HCT116 (cell line): Measurements from ENCODE around the gene CWC27. TPM values are rescaled to one million over a fixed set of nuclear protein-coding genes. Genes with fewer than 3 reads are reported as not detected.

Experiments
- ATAC-seq: fragments of 200-7000 bp; cut with Tn5 transposase; 2 replicates; pipeline ENCODE4 v1.9.1; 2020; ENCODE audit warnings: mild to moderate bottlenecking, moderate library complexity
- BruUV-seq: library from RNA; stranded (reverse); fragments of 400-500 nt; replicated peaks from 2 replicates; lab custom pipeline; 2021; lab: Mats Ljungman, UMichigan
- CTCF ChIA-PET: fragments of 300-600 bp; sonication (Branson Sonifier 250); formaldehyde crosslinking; loops from one replicate; lab custom pipeline; 2021; ENCODE audit warnings: antibody characterized with exemption; lab: Charles Lee
- POLR2A ChIA-PET: fragments of 300-600, 350-600 bp; sonication (Branson Sonifier 250); formaldehyde crosslinking; loops from one replicate; lab custom pipeline; 2021; ENCODE audit warnings: antibody characterized with exemption; lab: Charles Lee
- RAD21 ChIA-PET, 2 experiments: fragments of 300-600 bp; sonication (Branson Sonifier 250); formaldehyde crosslinking; loops; one replicate each; lab custom pipeline; 2023; ENCODE audit warnings: low total read pairs in 2 of 2; ENCODE audit not compliant: uncharacterized antibody in 2 of 2, unreplicated experiment in 2 of 2, low non-redundant PET in 1 of 2; lab: Charles Lee
- DNase-seq: peaks from one replicate; pipeline ENCODE4 v3.0.0-alpha.2; 2010; ENCODE audit warnings: low read depth, low spot score
- H2AFZ ChIP-seq: fragments of 200-600 bp; shearing (Covaris generic), sonication (generic); 2 replicates; pipeline ENCODE4 v1.6.1; 2017; ENCODE audit warnings: low read depth, mixed run types, mixed read lengths, antibody characterized with exemption, low read length; ENCODE audit not compliant: poor library complexity, severe bottlenecking
- H3K27ac ChIP-seq: 2 replicates; pipeline ENCODE4 v1.5.1; 2012; ENCODE audit warnings: low read depth, low read length
- H3K27me3 ChIP-seq: fragments of 200-600 bp; sonication (generic); 2 replicates; pipeline ENCODE4 v1.6.1; 2016; ENCODE audit warnings: mixed run types, low read length, mixed read lengths; ENCODE audit not compliant: insufficient read depth
- H3K36me3 ChIP-seq, 2 experiments: fragments of 200-500 bp in 1 of 2; fragments of 200-600 bp in 1 of 2; sonication (Bioruptor generic) in 1 of 2; sonication (generic) in 1 of 2; 2 replicates each; pipeline versions ENCODE4 v1.5.1 to v1.6.1; 2014 to 2016; ENCODE audit warnings: low read length in 2 of 2, inconsistent platforms in 1 of 2, mixed read lengths in 1 of 2, mixed run types in 1 of 2; ENCODE audit not compliant: insufficient read depth in 2 of 2, control insufficient read depth in 1 of 2
- H3K4me1 ChIP-seq, 2 experiments: fragments of 200-600 bp in 1 of 2; sonication (generic) in 1 of 2; 2 replicates each; pipeline versions ENCODE4 v1.5.1 to v1.6.1; 2012 to 2017; ENCODE audit warnings: low read length in 2 of 2, inconsistent platforms in 1 of 2, mild to moderate bottlenecking in 1 of 2, mixed read lengths in 1 of 2, mixed run types in 1 of 2, moderate library complexity in 1 of 2; ENCODE audit not compliant: insufficient read depth in 2 of 2, control insufficient read depth in 1 of 2
- H3K4me2 ChIP-seq: fragments of 200-600 bp; sonication (generic); 2 replicates; pipeline ENCODE4 v1.6.1; 2017; ENCODE audit warnings: mixed run types, low read length, mixed read lengths
- H3K4me3 ChIP-seq, 2 experiments: fragments of 200-600 bp in 1 of 2; sonication (generic) in 1 of 2; replicated peaks in 1 of 2; 2 replicates each; pipeline ENCODE4 v1.5.1; 2011 to 2016; ENCODE audit warnings: low read length in 2 of 2, control low read depth in 1 of 2, low read depth in 1 of 2, mild to moderate bottlenecking in 1 of 2, mixed read lengths in 1 of 2, mixed run types in 1 of 2
- H3K79me2 ChIP-seq: fragments of 200-600 bp; sonication (generic); 2 replicates; pipeline ENCODE4 v1.6.1; 2017; ENCODE audit warnings: mild to moderate bottlenecking, mixed run types, low read length, moderate library complexity, mixed read lengths; ENCODE audit not compliant: insufficient read depth
- H3K9ac ChIP-seq: fragments of 200-600 bp; sonication (generic); 2 replicates; pipeline ENCODE4 v1.6.1; 2016; ENCODE audit warnings: low read length, mixed read lengths
- H3K9me2 ChIP-seq: fragments of 200-600 bp; sonication (generic), shearing (Covaris generic); 2 replicates; pipeline ENCODE4 v1.6.1; 2017; ENCODE audit warnings: mixed run types, mild to moderate bottlenecking, moderate library complexity; ENCODE audit not compliant: insufficient read depth
- H3K9me3 ChIP-seq, 2 experiments: fragments of 200-500 bp in 1 of 2; fragments of 200-600 bp in 1 of 2; sonication (Bioruptor generic) in 1 of 2; sonication (generic) in 1 of 2; 2 replicates each; pipeline ENCODE4 v1.6.1; 2014 to 2017; ENCODE audit warnings: low read length in 2 of 2, mixed read lengths in 2 of 2, inconsistent platforms in 1 of 2, low read depth in 1 of 2, mild to moderate bottlenecking in 1 of 2, mixed run types in 1 of 2, moderate library complexity in 1 of 2; ENCODE audit not compliant: control insufficient read depth in 1 of 2, insufficient read depth in 1 of 2
- H4K20me1 ChIP-seq: fragments of 200-600 bp; sonication (generic), shearing (Covaris generic); 2 replicates; pipeline ENCODE4 v1.6.1; 2017; ENCODE audit warnings: mixed run types, mild to moderate bottlenecking, moderate library complexity; ENCODE audit not compliant: insufficient read depth
- CBX3 ChIP-seq: IDR thresholded peaks from 2 replicates; pipeline ENCODE4 v1.6.1; 2012; ENCODE audit warnings: low read depth
- EGR1 ChIP-seq: IDR thresholded peaks from 2 replicates; pipeline ENCODE4 v1.6.1; 2012; ENCODE audit warnings: low read depth
- EZH2 ChIP-seq: fragments of 200-600 bp; sonication (generic); IDR thresholded peaks from 2 replicates; pipeline ENCODE4 v1.6.1; 2017; ENCODE audit warnings: antibody characterized with exemption, mixed run types
- EZH2phosphoT487 ChIP-seq: fragments of 200-600 bp; IDR thresholded peaks from 2 replicates; pipeline ENCODE4 v1.6.1; 2018; ENCODE audit warnings: antibody characterized with exemption, borderline replicate concordance
- JUND ChIP-seq: IDR thresholded peaks from 2 replicates; pipeline ENCODE4 v1.6.1; 2012
- POLR2AphosphoS5 ChIP-seq: IDR thresholded peaks from 2 replicates; pipeline ENCODE4 v1.6.1; 2011; ENCODE audit warnings: mild to moderate bottlenecking, low read depth, low read length, moderate library complexity
- RAD21 ChIP-seq: IDR thresholded peaks from 2 replicates; pipeline ENCODE4 v1.6.1; 2012; ENCODE audit warnings: low read depth, mild to moderate bottlenecking
- SIN3A ChIP-seq: IDR thresholded peaks from 2 replicates; pipeline ENCODE4 v1.6.1; 2012; ENCODE audit warnings: low read depth
- SP1 ChIP-seq: IDR thresholded peaks from 2 replicates; pipeline ENCODE4 v1.6.1; 2012; ENCODE audit warnings: low read depth
- SRF ChIP-seq: IDR thresholded peaks from 2 replicates; pipeline ENCODE4 v1.6.1; 2012; ENCODE audit warnings: low read depth
- TCF7L2 ChIP-seq: IDR thresholded peaks from 2 replicates; pipeline ENCODE4 v1.7.0; 2011; ENCODE audit warnings: borderline replicate concordance, inconsistent platforms; ENCODE audit not compliant: insufficient read depth, insufficient read length; ENCODE audit errors: extremely low read depth
- ZFX ChIP-seq: fragments of 450-650 bp; IDR thresholded peaks from 2 replicates; pipeline ENCODE4 v1.6.1; 2017
- intact Hi-C: fragments of 100-400 bp; cut with micrococcal nuclease; formaldehyde crosslinking; loops from 2 replicates; pipeline ENCODE4 v1.10.0; 2022
- total RNA-seq: library from RNA; stranded (reverse); gene quantifications from one replicate; pipeline ENCODE4 v1.2.1, GENCODE V29; 2021; ENCODE audit not compliant: unreplicated experiment
- TF ChIP-seq, protein P1 (sequence below): IDR thresholded peaks from 2 replicates; pipeline ENCODE4 v1.6.1; 2012; ENCODE audit warnings: low read depth
- TF ChIP-seq, protein P2 (sequence below): IDR thresholded peaks from 2 replicates; pipeline ENCODE4 v1.6.1; 2011; ENCODE audit warnings: mild to moderate bottlenecking, low read length, moderate library complexity; ENCODE audit not compliant: insufficient replicate concordance; ENCODE audit errors: extremely low read depth
- TF ChIP-seq, protein P3 (sequence below), 3 experiments: fragments of 200-600 bp in 1 of 3; sonication (generic) in 1 of 3; IDR thresholded peaks in 2 of 3; conservative IDR thresholded peaks in 1 of 3; 2 replicates each; pipeline ENCODE4 v1.5.1; 2012 to 2017; ENCODE audit warnings: low read depth in 2 of 3, low read length in 2 of 3, antibody characterized with exemption in 1 of 3, borderline replicate concordance in 1 of 3, control low read depth in 1 of 3, mild to moderate bottlenecking in 1 of 3, mixed read lengths in 1 of 3, mixed run types in 1 of 3, moderate library complexity in 1 of 3; ENCODE audit not compliant: insufficient read depth in 1 of 3

CWC27 gene
- total RNA-seq, 1 experiment from 2014 or later: 29.1 TPM

DNA sequence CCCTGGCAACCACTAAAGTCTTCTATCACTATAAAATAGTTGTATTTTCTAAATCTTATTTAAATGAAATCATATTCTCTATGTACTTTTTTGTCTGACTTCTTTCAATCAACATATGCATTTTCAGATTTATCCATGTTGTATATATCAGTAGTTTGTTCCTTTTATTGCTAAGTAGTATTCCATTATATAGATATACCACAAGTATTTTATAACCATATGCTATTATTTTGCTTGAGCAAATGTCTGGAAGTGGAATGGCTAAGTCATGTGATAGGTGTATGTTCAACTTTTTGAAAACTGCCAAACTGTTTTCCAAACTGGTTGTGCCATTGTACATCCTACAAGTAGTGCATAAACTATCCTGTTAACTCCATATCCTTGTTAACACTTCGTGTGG lies 131.1 kb downstream of the CWC27 start:
- H4K20me1 ChIP-seq: no peaks in the 10 kb centered on the region
- TF ChIP-seq, protein P1, sequence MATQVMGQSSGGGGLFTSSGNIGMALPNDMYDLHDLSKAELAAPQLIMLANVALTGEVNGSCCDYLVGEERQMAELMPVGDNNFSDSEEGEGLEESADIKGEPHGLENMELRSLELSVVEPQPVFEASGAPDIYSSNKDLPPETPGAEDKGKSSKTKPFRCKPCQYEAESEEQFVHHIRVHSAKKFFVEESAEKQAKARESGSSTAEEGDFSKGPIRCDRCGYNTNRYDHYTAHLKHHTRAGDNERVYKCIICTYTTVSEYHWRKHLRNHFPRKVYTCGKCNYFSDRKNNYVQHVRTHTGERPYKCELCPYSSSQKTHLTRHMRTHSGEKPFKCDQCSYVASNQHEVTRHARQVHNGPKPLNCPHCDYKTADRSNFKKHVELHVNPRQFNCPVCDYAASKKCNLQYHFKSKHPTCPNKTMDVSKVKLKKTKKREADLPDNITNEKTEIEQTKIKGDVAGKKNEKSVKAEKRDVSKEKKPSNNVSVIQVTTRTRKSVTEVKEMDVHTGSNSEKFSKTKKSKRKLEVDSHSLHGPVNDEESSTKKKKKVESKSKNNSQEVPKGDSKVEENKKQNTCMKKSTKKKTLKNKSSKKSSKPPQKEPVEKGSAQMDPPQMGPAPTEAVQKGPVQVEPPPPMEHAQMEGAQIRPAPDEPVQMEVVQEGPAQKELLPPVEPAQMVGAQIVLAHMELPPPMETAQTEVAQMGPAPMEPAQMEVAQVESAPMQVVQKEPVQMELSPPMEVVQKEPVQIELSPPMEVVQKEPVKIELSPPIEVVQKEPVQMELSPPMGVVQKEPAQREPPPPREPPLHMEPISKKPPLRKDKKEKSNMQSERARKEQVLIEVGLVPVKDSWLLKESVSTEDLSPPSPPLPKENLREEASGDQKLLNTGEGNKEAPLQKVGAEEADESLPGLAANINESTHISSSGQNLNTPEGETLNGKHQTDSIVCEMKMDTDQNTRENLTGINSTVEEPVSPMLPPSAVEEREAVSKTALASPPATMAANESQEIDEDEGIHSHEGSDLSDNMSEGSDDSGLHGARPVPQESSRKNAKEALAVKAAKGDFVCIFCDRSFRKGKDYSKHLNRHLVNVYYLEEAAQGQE: no peak
- TF ChIP-seq JUND (no peak), SRF (no peak), TCF7L2 (no peak), RAD21 (no peak), SIN3A (no peak), SP1 (no peak), EZH2phosphoT487 (no peak), CBX3 (no peak), EGR1 (no peak), POLR2AphosphoS5 (no peak), EZH2 (no peak), ZFX (no peak)
- TF ChIP-seq, protein P2, sequence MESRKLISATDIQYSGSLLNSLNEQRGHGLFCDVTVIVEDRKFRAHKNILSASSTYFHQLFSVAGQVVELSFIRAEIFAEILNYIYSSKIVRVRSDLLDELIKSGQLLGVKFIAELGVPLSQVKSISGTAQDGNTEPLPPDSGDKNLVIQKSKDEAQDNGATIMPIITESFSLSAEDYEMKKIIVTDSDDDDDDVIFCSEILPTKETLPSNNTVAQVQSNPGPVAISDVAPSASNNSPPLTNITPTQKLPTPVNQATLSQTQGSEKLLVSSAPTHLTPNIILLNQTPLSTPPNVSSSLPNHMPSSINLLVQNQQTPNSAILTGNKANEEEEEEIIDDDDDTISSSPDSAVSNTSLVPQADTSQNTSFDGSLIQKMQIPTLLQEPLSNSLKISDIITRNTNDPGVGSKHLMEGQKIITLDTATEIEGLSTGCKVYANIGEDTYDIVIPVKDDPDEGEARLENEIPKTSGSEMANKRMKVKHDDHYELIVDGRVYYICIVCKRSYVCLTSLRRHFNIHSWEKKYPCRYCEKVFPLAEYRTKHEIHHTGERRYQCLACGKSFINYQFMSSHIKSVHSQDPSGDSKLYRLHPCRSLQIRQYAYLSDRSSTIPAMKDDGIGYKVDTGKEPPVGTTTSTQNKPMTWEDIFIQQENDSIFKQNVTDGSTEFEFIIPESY: no peak
- TF ChIP-seq, protein P3, sequence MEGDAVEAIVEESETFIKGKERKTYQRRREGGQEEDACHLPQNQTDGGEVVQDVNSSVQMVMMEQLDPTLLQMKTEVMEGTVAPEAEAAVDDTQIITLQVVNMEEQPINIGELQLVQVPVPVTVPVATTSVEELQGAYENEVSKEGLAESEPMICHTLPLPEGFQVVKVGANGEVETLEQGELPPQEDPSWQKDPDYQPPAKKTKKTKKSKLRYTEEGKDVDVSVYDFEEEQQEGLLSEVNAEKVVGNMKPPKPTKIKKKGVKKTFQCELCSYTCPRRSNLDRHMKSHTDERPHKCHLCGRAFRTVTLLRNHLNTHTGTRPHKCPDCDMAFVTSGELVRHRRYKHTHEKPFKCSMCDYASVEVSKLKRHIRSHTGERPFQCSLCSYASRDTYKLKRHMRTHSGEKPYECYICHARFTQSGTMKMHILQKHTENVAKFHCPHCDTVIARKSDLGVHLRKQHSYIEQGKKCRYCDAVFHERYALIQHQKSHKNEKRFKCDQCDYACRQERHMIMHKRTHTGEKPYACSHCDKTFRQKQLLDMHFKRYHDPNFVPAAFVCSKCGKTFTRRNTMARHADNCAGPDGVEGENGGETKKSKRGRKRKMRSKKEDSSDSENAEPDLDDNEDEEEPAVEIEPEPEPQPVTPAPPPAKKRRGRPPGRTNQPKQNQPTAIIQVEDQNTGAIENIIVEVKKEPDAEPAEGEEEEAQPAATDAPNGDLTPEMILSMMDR (IDR thresholded peaks at IDR 0.05 in 2 of 3, conservative IDR thresholded peaks at IDR 0.05 in 1 of 3; ENCODE audit: borderline replicate concordance in 1 of 3, insufficient read depth in 1 of 3, low read depth in 2 of 3, low read length in 2 of 3): no peak
- H3K4me2 ChIP-seq: no peak overlapping the region
- intact Hi-C loops: no loop called here
- ChIA-PET RAD21 (no interaction called here), CTCF (no interaction called here), POLR2A (no interaction called here)
- H3K36me3 ChIP-seq: no peaks in the 10 kb centered on the region
- no peaks in the 10 kb centered on the region for H3K9me2 ChIP-seq
- no peaks in the 10 kb centered on the region for H3K4me1 ChIP-seq
- no peak overlapping the region for H3K27ac ChIP-seq
- no peak overlapping the region for H2AFZ ChIP-seq
- H3K4me3 ChIP-seq: no peak overlapping the region
- no TSS peak for BruUV-seq
- H3K79me2 ChIP-seq: no peaks in the 10 kb centered on the region
- no peak for DNase-seq
- no peak for ATAC-seq
- H3K9me3 ChIP-seq: no peaks in the 10 kb centered on the region
- no peak overlapping the region for H3K9ac ChIP-seq
- no peaks in the 10 kb centered on the region for H3K27me3 ChIP-seq
